Esophagus muscularis mucosa (tissue), 4 donors: ENCODE measurements around the gene FAM187B. TPM values are rescaled to one million over a fixed set of nuclear protein-coding genes. Genes with fewer than 3 reads are reported as not detected.
"Not testable (repeated sequence)": the region's sequence is repeated elsewhere in the genome, so short reads cannot be mapped to it uniquely, and the experiment has no call there.

Source experiments
- DNase-seq: peaks from one replicate; pipeline ENCODE4 v3.0.0-alpha.2; 2017; ENCODE audit errors: extremely low spot score
- H3K27ac ChIP-seq, 4 donors: fragments of 200-600 bp; sonication (generic); replicated peaks in 1 of 4; 1 replicate in 3 of 4; 2 replicates in 1 of 4; pipeline ENCODE4 v1.5.1; 2016 to 2019; ENCODE audit warnings: mild to moderate bottlenecking in 1 of 4
- H3K27me3 ChIP-seq, 4 donors: fragments of 200-600 bp; sonication (generic); one replicate each; pipeline versions ENCODE4 v1.5.1 to v1.6.0; 2016 to 2019
- H3K36me3 ChIP-seq, 4 donors: fragments of 200-600 bp; sonication (generic); one replicate each; pipeline ENCODE4 v1.5.1; 2016 to 2019
- H3K4me1 ChIP-seq, 4 donors: fragments of 200-600 bp; sonication (generic); one replicate each; pipeline ENCODE4 v1.5.1; 2016 to 2019
- H3K4me3 ChIP-seq, 4 donors: fragments of 200-600 bp; sonication (generic); 1 replicate in 2 of 4; 2 replicates in 2 of 4; pipeline ENCODE4 v1.5.1; 2016 to 2019; ENCODE audit warnings: mild to moderate bottlenecking in 4 of 4, moderate library complexity in 1 of 4
- H3K9me3 ChIP-seq, 4 donors: fragments of 200-600 bp; sonication (generic); 1 replicate in 3 of 4; 2 replicates in 1 of 4; pipeline ENCODE4 v1.5.1; 2016 to 2019
- CTCF ChIP-seq, 3 experiments: fragments of 200-600 bp in 2 of 3; fragments of 450-650 bp in 1 of 3; sonication (generic) in 2 of 3; IDR thresholded peaks; one replicate each; pipeline ENCODE4 v1.5.1; 2017 to 2019; ENCODE audit warnings: antibody characterized with exemption in 3 of 3, mild to moderate bottlenecking in 2 of 3, moderate library complexity in 1 of 3
- EP300 ChIP-seq: sonication (generic); formaldehyde crosslinking; IDR thresholded peaks from one replicate; pipeline ENCODE4 v1.6.1; 2017; ENCODE audit warnings: antibody characterized with exemption
- POLR2A ChIP-seq: fragments of 450-650 bp; IDR thresholded peaks from one replicate; pipeline ENCODE4 v1.6.1; 2017; ENCODE audit warnings: antibody characterized with exemption, moderate library complexity, mild to moderate bottlenecking, low read depth
- POLR2AphosphoS5 ChIP-seq, 2 donors: sonication (generic); formaldehyde crosslinking; IDR thresholded peaks; one replicate each; pipeline ENCODE4 v1.6.1; 2017; ENCODE audit warnings: antibody characterized with exemption in 2 of 2
- WGBS: methylation state at CpG from one replicate; pipeline ENCODE4 v1.1.5; 2018; 5-methylcytosine and 5-hydroxymethylcytosine counted together
- intact Hi-C: fragments of 100-400 bp; cut with DNase I; formaldehyde crosslinking; loops from one replicate; pipeline ENCODE4 v1.15.1; 2023
- total RNA-seq, 4 donors: library from RNA; depleted of rRNA; stranded (reverse); fragments of >200 nt; gene quantifications; one replicate each; pipeline versions ENCODE4 v1.1.0 to v1.2.1, GENCODE V29; 2016

Gene FAM187B
- total RNA-seq, 4 donors from 2014 or later = not detected

GRCh38 chr19:35222373-35223015, 6.0 kb downstream of the FAM187B start:
- Histone ChIP-seq H3K27ac (no peak overlapping the region), H3K4me1 (peaks cover 0 to 9% (median 2%) of the 10 kb centered on the region in 4 donors), H3K36me3 (no peaks in the 10 kb centered on the region), H3K9me3 (peaks cover 0 to 10% (median 4%) of the 10 kb centered on the region in 4 donors), H3K27me3 (peaks cover 0 to 36% (median 0%) of the 10 kb centered on the region in 4 donors), H3K4me3 (no peak overlapping the region)
- DNase-seq = peak; percentile 72
- intact Hi-C loops = no loop called here
- WGBS = 88% methylated on average over 5 of the region's 7 CpGs
- no peak for TF ChIP-seq CTCF (IDR thresholded peaks at IDR 0.05)
- TF ChIP-seq EP300 = no peak
- TF ChIP-seq POLR2A = no peak
- TF ChIP-seq POLR2AphosphoS5 (IDR thresholded peaks at IDR 0.05) = no peak

- not testable (repeated sequence) for H3K9me3 ChIP-seq
- peaks cover 0 to 30% (median 0%) of the 10 kb centered on the region in 4 donors for H3K27me3 ChIP-seq
- 90% methylated on average over 4 of the region's 4 CpGs for WGBS
Observed at GRCh38 chr19:35220973-35221590, 7.5 kb downstream of the FAM187B start.

GRCh38 chr19:35220315-35220921, 8.1 kb downstream of the FAM187B start:
- WGBS = 75% methylated on average over 3 of the region's 3 CpGs
- H3K4me1 ChIP-seq = peaks cover 0 to 9% (median 4%) of the 10 kb centered on the region in 4 donors
- peaks cover 0 to 24% (median 0%) of the 10 kb centered on the region in 4 donors for H3K27me3 ChIP-seq
- H3K27ac ChIP-seq = no peak overlapping the region
- intact Hi-C loops = no loop called here
- peaks cover 0 to 10% (median 4%) of the 10 kb centered on the region in 4 donors for H3K9me3 ChIP-seq
- DNase-seq = peak; percentile 74
- no peak for TF ChIP-seq EP300
- TF ChIP-seq CTCF (IDR thresholded peaks at IDR 0.05) = no peak
- TF ChIP-seq POLR2AphosphoS5 (IDR thresholded peaks at IDR 0.05) = no peak
- TF ChIP-seq POLR2A = no peak
- no peak overlapping the region for H3K4me3 ChIP-seq
- H3K36me3 ChIP-seq = no peaks in the 10 kb centered on the region

More at GRCh38 chr19:35220973-35221590, 7.5 kb downstream of the FAM187B start:
- intact Hi-C loops, DNase-seq, H3K4me3 ChIP-seq, H3K27ac ChIP-seq, H3K36me3 ChIP-seq, H3K4me1 ChIP-seq: not testable (repeated sequence)

GRCh38 chr19:35219008-35219407, 9.5 kb downstream of the FAM187B start:
- no peak overlapping the region for H3K27ac ChIP-seq

More at GRCh38 chr19:35219008-35219407, 9.5 kb downstream of the FAM187B start:
- Histone ChIP-seq H3K4me3 (no peak overlapping the region), H3K27me3 (peaks cover 0 to 12% (median 0%) of the 10 kb centered on the region in 4 donors), H3K9me3 (peaks cover 0 to 10% (median 4%) of the 10 kb centered on the region in 4 donors), H3K4me1 (peaks cover 6 to 11% (median 6%) of the 10 kb centered on the region in 4 donors), H3K36me3 (no peaks in the 10 kb centered on the region)
- no peak for DNase-seq
- intact Hi-C loops = no loop called here
- WGBS = 100% methylated on average over 1 of the region's 1 CpG
- TF ChIP-seq EP300 = no peak
- TF ChIP-seq POLR2AphosphoS5 (IDR thresholded peaks at IDR 0.05) = no peak
- no peak for TF ChIP-seq POLR2A
- no peak for TF ChIP-seq CTCF (IDR thresholded peaks at IDR 0.05)
